GM19193 (cell line): ENCODE data around the gene ZC3H7A.

ENCODE experiments used
- POLR2A ChIP-seq: IDR thresholded peaks from 4 replicates; pipeline ENCODE4 v1.6.1; 2011; ENCODE audit not compliant: insufficient read depth, insufficient read length; ENCODE audit errors: extremely low read depth

Gene ZC3H7A

GRCh38 chr16:11784038-11784369 is 13.1 kb downstream of the ZC3H7A start:
- no peak for TF ChIP-seq POLR2A

DNA sequence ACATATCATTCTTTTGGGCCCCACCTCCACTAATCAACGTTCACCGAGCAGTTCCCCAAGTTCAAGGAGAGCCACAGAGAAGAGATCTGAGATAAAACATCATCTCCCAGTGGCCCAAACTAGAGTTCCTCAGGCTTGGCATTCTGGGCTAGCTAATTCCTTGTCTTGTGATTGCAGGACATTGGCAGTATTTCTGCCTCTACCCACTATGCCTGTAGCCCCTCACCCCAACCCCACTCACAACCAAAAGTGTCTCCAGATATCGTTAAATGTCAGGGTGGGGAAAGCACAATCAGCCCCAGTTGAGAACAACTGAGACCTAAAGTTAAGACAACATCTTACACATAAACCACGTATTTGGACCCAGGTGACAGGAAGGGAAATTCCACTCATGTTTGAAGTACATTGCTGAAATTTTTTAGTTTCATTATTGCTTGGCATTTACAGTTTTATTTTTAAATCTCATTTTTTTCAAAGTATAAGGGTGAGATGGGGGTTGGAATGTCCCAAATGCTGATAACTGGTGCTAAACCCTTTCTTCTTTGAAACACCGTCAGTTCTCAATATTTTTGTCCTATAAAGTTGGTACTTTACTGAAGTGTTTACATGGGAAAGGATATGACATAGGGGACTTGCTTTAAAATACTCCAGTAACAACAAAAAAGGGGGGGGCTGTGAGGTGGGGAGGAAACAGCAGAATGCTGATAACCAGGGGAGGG is 13.6 kb downstream of the ZC3H7A start:
- peak; percentile 32 for TF ChIP-seq POLR2A

DNA sequence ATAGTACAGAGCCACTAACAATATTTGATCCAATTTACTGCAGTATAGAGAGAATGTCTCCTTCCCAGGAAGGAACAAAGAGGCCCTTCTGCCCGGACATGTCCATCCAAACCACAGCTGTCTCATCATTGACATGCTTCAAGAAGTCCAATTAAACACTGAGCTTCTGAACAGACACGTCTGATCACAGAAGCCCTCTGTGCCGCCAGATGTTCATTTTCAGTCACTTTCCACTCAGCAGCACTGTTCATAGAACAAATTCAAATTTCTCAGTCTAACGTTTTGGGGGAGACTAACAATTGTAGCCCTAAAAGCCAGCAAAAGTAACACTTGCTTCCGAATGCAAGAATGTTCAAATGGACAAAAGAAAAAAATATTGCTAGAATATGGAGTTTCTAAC is 15.3 kb downstream of the ZC3H7A start:
- TF ChIP-seq POLR2A, result no peak

GRCh38 chr16:11780991-11781680 is 15.9 kb downstream of the ZC3H7A start:
- no peak for TF ChIP-seq POLR2A

DNA sequence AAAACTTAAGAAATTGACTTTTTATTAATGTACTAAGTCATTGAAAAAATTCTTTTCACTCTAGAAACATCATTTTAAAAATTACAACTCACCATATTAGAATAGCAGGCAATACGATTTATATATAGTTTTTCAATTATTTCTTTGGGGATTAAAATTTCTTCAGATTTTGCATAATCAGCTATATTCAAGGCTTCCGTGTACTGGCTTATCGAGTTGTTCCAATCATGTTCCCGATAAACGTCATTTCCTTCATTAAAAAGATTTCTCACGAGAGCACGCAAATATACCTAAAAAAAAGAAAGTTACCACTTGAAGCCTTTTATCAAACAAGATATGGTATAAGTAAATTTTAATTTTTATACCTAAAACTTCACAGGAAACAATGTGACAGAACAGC is 18.0 kb downstream of the ZC3H7A start:
- no peak for TF ChIP-seq POLR2A

GRCh38 chr16:11774065-11774626 is 22.9 kb downstream of the ZC3H7A start:
- TF ChIP-seq POLR2A, result no peak

- no peak for TF ChIP-seq POLR2A
These were observed 28.2 kb downstream of the ZC3H7A start for GRCh38 chr16:11768849-11769248.

- TF ChIP-seq POLR2A, result no peak
These were observed 34.6 kb downstream of the ZC3H7A start for GRCh38 chr16:11762431-11762830.

DNA sequence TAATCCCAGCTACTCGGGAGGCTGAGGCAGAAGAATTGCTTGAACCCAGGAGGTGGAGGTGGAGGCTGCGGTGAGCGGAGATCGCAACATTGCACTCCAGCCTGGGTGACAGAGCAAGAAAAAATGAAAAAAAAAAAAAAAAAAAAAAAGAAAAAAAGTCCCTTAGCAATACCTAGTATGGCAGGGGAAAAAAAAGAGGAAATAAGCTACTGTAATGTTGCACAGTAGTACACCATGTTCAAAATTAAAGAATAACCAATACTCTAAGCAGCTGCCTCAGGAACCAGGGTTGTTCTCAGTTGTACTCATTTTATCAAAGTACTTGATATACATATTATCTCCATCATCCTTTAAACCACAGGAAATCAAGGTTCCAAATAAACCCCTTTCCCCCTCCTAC is 37.1 kb downstream of the ZC3H7A start:
- no peak for TF ChIP-seq POLR2A

DNA sequence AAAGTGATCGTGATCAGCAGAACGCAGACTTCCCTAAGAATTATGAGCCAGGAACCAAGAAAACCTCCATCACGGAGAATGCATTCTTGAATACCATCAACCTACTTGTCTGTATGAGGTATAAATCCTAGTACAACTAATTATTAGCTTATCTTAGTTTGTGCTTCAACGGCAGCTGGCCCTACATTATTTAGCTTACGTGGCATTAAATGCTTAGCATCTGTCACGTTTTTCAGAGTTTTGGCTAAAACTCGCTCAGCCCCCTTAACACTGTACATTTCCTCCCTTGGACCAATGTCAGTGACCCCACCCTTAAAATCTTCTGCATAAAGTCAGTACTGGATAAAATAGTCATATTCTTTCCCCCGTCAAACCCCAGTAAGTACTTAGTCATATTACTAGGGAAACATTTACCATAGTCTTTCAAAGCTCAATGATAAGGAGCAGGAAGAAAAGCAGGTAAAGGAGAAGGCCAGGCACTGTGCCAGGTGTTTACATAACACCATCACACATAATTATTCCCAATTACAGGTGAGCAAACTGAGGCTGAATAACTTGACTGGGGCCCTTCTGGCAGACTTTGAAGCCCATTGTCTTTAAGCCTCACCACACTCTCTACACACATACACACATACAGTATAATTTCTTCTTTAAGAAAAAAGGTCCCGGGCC is 37.8 kb downstream of the ZC3H7A start:
- no peak for TF ChIP-seq POLR2A

- no peak for TF ChIP-seq POLR2A
These were observed 39.1 kb downstream of the ZC3H7A start for GRCh38 chr16:11757671-11758545.

- no peak for TF ChIP-seq POLR2A
These were observed 40.8 kb downstream of the ZC3H7A start for GRCh38 chr16:11756248-11756647.

DNA sequence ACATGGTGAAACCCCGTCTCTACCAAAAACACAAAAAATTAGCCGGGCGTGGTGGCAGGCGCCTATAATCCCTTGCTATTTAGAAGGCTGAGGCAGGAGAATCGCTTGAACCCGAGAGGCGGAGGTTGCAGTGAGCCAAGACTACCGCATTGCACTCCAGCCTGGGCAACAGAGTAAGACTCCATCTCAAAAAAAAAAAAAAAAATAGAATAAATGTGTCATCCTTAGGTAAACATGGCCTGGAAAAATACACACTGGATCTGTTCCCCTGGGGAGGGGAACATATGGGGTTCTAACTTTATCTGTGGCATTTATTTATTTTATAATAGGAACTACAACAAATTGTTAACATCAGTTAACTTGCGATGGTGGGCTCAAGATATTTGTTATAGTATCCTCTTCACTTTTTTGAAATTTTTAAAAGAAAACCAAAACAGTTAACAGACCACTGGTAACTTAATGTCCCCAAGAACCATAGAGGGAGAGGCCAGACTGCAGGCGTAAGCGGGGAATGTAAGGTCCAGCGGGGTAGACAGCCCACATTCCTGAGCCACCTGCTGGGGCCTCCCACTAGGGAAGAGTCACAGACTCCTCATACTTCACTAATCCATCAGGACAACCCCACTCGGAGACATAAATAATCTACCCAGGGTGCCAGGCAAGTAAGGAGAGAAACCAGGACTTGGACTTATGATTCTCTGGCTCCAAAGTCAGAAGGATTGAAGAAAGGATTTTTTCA is 41.9 kb downstream of the ZC3H7A start:
- TF ChIP-seq POLR2A, result no peak

DNA sequence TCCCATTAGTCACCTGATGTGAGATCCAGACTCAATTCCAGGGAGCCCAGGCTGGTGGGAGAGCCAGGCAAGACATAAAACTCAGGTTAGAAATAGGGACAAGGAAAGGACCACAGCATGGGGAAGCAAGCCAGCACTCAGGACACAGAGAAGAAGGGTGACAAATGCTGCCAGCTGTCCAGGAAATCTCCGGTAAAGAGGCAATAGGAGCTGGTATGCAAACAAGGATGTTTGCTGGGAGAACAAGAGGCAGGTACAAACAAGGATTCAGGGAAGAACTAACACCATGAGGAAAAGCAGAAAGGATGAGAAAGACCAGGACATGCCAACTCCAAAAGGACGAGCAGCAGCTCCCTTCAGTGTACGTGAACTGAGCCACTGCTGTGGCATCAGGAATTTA is 44.2 kb downstream of the ZC3H7A start:
- no peak for TF ChIP-seq POLR2A

DNA sequence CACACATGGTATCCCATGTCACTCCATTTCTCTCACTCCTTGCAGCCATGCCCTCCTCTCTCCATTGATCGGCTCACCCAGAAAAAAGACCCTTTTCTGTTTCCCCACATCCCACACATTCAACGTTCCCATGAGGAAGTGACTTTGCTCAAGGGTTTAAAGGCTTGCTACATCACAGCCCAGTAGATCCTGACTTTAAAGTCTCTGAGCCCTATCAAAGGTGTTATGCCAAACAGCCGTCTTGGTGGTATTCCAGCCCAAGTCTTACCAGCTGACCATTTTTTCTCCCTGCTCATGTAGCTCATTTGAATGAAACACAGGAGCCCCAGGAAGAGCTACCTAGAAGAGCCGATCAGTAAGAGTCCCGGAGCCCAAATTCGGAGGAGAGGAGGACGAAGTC is 47.0 kb downstream of the ZC3H7A start:
- TF ChIP-seq POLR2A, result no peak
